MM.1S (cell line): ENCODE data around the gene BAG2.

Experiments
- CTCF ChIP-seq: fragments of 300-600 bp; sonication (generic); IDR thresholded peaks from 2 replicates; pipeline ENCODE4 v1.5.1; 2016; ENCODE audit warnings: antibody characterized with exemption, low read length, mixed read lengths
- EZH2 ChIP-seq: fragments of 300-600 bp; sonication (generic); optimal IDR thresholded peaks from 2 replicates; pipeline ENCODE3; 2017; ENCODE audit warnings: low read depth, mild to moderate bottlenecking, antibody characterized with exemption, low read length, mixed read lengths
- EZH2phosphoT487 ChIP-seq: fragments of 300-600 bp; sonication (generic); IDR thresholded peaks from 2 replicates; pipeline ENCODE4 v1.6.1; 2018; ENCODE audit warnings: antibody characterized with exemption, low read length

DNA sequence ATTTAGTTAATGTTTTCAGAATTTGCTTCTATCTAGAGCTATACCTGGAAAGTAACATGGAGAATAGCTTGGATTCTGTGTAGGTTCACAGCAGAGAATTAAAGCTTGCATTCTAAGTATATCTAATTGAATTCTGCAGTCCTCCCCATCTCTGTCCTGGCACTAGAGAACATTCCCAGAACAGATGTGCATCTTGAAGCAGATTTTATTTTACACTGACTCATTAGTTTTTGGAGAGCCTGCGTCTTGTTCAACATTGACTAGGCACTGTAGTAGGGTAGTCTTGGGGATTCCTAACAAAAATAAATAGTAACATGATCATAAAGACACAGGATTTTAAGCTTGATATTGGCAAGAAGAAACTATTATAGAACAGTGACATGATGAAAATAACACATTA, 36.2 kb upstream of the BAG2 start:
- no peak for TF ChIP-seq CTCF
- no peak for TF ChIP-seq EZH2
- no peak for TF ChIP-seq EZH2phosphoT487
